Epithelial cell of prostate (primary cell): ENCODE data around the gene CTCF.

Experiments
- DNase-seq: peaks from one replicate; pipeline ENCODE4 v3.0.0-alpha.2; 2011; ENCODE audit warnings: low read depth, low spot score
- H3K27ac ChIP-seq: fragments of 450-650 bp; 2 replicates; pipeline ENCODE4 v1.5.1; 2017; ENCODE audit warnings: mild to moderate bottlenecking

Gene CTCF

GRCh38 chr16:67661101-67661761 is 98.9 kb downstream of the CTCF start:
- peak overlapping the region; percentile 60 for H3K27ac ChIP-seq
- no peak for DNase-seq

DNA sequence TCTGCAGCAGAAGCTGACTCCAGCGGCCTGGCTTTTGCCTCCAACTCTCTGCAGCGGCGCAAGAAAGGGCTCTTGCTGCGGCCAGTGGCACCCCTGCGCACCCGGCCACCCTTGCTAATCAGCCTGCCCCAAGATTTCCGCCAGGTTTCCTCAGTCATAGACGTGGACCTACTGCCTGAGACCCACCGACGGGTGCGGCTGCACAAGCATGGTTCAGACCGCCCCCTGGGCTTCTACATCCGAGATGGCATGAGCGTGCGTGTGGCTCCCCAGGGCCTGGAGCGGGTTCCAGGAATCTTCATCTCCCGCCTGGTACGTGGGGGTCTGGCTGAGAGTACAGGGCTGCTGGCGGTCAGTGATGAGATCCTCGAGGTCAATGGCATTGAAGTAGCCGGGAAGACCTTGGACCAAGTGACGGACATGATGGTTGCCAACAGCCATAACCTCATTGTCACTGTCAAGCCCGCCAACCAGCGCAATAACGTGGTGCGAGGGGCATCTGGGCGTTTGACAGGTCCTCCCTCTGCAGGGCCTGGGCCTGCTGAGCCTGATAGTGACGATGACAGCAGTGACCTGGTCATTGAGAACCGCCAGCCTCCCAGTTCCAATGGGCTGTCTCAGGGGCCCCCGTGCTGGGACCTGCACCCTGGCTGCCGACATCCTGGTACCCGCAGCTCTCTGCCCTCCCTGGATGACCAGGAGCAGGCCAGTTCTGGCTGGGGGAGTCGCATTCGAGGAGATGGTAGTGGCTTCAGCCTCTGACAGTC is 99.7 kb downstream of the CTCF start:
- no peak for DNase-seq
- no peak overlapping the region for H3K27ac ChIP-seq

- DNase-seq: no peak
- no peak overlapping the region for H3K27ac ChIP-seq
These were observed 100.3 kb downstream of the CTCF start for GRCh38 chr16:67662653-67663010.

- no peak overlapping the region for H3K27ac ChIP-seq
- no peak for DNase-seq
These were observed 101.0 kb downstream of the CTCF start for GRCh38 chr16:67663151-67663876.

- no peak for DNase-seq
- no peak overlapping the region for H3K27ac ChIP-seq
These were observed 101.5 kb downstream of the CTCF start for GRCh38 chr16:67663877-67664222.

GRCh38 chr16:67664258-67664657 is 101.9 kb downstream of the CTCF start:
- DNase-seq: no peak
- H3K27ac ChIP-seq: no peak overlapping the region

DNA sequence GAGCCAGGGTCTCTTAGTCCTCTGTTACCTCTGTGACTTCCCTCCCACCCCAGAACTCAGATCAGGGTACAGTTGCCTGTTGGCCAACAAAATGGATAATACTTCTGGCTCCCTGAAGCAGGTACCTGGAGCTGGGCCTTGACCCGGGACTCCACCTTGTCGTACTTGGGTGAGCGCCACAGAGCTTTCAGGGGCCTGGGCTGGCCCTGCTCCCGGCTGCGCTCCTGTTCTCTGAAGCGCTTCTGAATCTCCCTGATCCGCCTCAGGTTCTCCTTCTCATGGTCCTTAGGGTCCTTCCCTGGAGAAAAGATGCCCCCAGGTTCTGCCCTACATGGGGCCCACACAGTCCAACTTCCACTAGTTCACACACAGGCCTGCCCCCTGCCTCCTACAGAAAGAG is 102.5 kb downstream of the CTCF start:
- no peak overlapping the region for H3K27ac ChIP-seq
- no peak for DNase-seq

GRCh38 chr16:67665598-67665997 is 103.3 kb downstream of the CTCF start:
- no peak overlapping the region for H3K27ac ChIP-seq
- DNase-seq: no peak

DNA sequence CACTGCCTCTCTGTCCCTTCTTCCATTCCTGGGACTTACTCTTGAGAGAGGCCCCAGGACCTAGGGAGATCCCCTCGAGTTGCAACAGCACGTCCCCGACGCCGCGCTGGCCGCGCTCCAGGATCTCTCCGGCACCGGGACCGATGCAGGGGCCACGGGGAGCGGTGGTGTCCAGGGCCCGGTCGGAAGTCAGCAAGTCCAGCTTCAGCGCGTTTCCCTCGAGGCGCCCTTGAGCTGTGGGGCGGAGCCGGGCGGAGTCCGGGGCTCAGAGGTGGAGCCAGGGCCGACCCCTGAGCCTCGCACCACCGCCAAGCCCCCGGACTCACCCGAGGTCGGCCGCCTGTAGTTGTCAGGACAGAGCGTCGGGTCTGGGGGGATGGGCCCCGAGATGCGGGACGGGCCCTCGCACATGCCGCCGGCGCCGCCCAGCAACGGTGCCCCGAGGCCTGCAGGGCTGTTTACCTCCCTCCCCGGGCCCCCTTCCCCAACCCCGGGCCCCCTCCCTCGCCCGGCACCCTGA is 103.8 kb downstream of the CTCF start:
- no peak overlapping the region for H3K27ac ChIP-seq
- DNase-seq: no peak

GRCh38 chr16:67666559-67667452 is 104.5 kb downstream of the CTCF start, which contains the start of the genes C16orf86 and ENKD1:
Gene C16orf86 (plus strand): TSS chr16:67666814. CDS start chr16:67666971, 157 bp downstream.
Gene ENKD1 (minus strand): TSS chr16:67666750. CDS start chr16:67666442, 308 bp downstream.
- DNase-seq: no peak
- no peak within 1 kb of the TSS for H3K27ac ChIP-seq

- DNase-seq: no peak
- H3K27ac ChIP-seq: no peak overlapping the region
These were observed 105.1 kb downstream of the CTCF start for GRCh38 chr16:67667453-67667816.

GRCh38 chr16:67667817-67668494 is 105.6 kb downstream of the CTCF start:
- no peak for DNase-seq
- H3K27ac ChIP-seq: no peak overlapping the region

GRCh38 chr16:67668495-67669157 is 106.3 kb downstream of the CTCF start:
- no peak for DNase-seq

DNA sequence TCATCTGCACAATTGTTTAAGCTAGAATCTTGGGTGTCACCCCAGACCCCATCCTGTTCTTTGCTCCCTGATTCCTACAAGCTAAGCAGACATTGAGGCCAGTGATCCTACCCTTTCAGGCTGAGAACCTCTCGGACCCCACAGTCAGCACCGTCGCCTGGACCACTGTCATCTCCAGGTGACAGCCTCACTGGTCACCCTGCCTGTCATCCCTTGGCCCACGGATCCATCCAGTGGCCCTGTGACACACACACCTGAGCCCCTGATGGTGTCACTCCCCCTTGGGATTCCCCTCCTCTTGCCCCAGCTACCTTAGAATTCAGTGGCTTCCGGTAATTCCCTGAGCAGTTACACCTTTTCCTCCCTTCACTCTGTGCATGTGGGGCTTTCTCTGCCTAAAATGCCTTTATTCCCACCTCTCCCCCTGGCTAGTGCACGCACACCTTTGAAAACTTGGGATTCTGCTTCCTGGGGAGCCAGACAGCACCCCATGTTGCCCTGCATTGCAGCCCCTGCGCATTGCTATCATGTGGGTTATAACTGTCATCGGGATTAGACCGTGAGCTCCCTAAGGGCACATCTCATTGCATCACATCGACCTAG is 107.3 kb downstream of the CTCF start:
- H3K27ac ChIP-seq: no peak overlapping the region
- no peak for DNase-seq

More at GRCh38 chr16:67668495-67669157, 106.3 kb downstream of the CTCF start:
- H3K27ac ChIP-seq: no peak overlapping the region

DNA sequence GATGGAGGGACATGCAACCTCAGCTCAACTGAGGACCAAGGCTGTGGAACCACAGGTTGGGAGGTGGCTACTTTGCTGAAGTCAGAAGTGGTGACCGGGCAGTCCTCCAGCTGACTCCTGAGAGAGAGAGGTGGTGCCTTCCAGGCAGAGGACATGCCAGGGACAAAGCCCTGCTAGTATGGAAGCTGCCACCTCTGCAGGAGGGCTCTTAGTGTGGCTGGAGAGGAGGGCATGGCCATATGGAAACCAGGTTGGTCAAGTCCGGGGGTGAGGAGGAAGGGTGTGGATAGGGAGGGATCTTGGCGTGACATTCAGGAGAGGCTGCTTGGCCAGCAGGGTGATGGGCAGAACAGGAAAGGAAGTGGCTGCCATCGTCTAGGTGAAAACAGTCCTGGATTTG is 110.0 kb downstream of the CTCF start:
- DNase-seq: no peak

DNA sequence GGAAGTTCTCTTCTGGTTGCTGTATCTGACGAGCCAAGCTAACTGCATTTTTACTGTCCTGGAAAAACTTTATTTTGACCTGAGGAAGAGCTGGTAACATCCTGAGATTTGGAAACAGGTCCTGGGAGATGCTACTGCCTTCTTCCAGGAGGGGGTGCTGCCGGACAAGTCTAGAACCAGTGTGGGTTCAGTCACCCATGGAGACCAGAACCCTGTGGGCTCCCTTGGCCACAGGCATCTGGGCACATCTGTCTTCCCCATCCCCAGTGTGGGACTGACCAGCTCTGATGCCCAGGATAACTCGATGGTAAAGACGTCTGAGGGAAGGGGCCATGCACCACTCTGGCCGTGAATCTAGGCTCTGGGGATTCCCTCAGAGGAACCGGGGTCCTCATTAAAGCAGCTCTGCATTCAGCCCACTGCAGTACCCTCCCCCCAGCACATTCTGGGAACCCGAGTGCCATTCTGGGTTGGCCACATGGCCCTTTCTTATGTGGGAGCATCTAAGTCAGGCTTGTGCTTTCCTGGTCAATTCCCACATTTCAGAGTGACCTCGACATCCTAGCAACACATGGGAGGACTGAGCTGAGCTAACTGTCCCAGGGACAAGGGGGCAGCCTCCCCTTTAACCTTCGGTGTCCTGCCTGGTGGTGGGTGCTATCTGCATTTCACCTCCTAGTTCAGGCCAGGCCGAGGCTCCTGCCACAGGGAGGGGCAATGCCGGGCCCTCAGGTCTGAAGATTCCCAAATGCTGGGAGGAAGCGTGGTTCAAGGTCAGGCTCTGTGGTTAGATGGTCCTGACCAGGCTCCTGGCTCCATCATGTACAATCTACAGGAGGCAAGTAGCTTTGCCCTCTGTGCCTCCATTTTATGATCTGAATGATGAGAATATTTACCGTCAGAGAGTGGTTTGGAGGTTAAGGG is 110.7 kb downstream of the CTCF start:
- DNase-seq: no peak
- peak overlapping the region; percentile 14 for H3K27ac ChIP-seq

More for the DNA sequence above, 110.0 kb downstream of the CTCF start:
- no peak overlapping the region for H3K27ac ChIP-seq
